HG03066 (cell line): ENCODE results near the gene SDS.

Experiments
- ATAC-seq: cut with Tn5 transposase; IDR thresholded peaks from one replicate; pipeline ENCODE4 v1.9.1; 2021; ENCODE audit warnings: low read depth; ENCODE audit not compliant: unreplicated experiment

SDS gene

DNA sequence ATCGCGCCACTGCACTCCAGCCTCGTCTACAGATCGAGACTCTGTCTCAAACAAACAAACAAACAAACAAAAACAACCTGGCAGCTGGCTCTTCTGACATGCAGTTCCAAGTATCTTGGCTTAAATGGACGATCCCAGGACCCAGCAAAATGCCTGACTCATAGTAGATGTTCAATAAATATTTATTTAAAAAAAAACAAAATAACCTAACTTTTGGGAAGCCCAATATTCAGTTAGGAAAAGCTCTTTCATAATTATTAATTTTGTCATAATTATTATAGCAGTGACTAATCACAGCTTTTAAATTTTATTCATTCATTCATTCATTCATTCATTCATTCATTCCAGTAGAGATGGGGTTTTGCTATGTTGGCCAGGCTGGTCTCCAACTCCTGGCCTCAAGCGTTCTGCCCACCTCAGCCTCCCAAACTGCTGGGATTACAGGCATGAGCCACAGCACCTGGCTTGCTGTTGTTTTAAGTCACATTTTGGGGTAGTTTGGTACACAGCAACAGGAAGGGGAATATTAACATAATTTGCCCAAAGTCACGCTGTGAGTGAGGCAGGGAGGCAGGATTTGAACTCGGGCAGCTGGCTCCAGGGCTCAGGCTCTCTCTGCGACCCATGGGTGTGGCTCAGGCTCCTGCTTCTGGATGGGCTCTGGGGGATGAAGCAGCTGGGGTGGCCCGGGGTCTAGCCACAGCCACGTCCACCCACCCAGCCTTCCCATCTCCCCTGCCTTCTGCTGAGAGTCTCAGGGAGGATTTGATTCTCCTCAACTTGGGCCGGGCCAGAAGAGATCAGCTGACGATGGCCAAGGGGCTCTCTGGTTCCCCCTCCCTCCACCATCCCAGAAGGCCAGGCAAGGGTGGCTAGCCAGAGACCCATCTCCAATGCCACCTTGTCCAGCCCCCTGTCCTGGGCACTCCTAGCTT, 2.4 kb downstream of the SDS start:
- no peak for ATAC-seq

DNA sequence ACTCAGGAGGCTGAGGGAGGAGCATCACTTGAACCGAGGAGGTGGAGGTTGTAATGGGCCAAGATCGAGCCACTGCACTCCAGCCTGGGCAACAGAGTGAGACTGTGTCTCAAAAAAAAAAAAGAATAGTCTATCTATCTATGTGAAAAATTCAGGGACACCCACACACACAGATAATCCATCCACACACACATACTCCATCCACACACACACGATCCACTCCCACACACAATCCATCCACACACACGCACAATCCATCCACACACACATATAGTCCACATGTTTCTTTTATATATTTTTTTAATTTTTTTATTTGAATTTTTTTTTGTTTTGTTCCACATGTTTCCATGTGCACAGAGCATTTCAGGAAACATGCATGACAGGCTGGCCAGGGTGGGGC, 3.3 kb downstream of the SDS start:
- ATAC-seq = no peak

DNA sequence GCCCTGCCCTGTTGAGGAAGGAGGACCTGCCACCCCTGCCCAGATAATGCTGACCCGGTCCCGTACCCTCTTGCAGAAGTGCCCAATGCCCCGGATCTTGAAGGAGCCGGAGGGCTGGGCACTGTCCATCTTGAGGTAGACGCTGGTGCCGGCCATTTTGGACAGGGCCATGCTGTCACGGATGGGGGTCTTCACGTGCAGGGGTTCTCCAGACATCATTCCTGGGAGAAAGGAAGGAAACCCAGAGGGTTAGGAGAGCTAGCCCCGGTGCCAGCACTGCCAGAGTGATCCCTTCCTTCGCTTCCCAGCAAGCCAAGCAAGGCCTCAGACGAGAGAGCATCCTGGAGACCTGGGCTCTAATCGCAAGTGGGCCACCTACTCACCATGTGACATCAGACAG, 4.2 kb downstream of the SDS start:
- no peak for ATAC-seq

DNA sequence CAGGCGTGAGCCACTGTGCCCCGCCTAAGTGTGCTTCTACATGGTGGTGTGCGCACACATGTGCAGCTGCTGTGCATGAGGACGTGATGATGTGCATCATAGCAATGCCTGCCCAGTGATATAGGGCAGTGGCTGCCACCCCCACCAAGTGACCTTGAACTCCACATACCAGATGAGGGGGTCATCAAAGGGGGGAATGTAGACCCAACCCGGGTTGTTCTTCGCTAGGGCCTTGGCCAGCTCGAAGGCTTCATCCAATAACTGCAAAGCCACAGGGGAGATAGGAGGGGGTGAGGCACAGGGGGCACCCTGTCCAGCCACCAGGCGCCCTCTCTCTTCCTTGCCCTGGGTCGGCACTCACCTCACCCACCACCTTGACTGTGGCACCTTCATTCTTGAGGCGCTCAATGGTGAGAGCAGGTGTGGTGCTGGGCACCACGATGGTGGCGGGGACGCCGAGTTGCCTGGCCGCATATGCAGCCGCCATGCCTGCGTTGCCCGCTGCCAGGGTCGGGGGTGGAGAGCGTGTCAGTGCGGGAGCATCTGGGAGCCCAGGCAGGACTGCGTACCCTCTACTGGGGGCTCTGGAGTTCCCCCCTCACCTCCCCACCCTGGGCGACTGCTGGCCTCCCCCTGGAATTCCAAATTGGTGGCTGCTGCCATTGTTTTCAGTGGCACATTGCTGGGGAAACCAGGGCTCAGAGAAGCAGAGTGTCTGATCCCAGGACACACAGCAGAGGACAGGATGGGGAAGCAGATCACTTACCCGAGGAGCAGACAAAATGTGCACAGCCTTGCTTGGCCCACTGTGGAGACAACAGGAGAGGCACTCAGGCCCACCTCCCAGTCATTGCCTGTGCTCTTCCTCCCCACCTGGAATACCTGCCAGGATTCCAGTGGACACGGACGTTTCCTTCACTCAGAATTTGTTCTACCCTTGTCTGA, 5.1 kb downstream of the SDS start:
- ATAC-seq = no peak

DNA sequence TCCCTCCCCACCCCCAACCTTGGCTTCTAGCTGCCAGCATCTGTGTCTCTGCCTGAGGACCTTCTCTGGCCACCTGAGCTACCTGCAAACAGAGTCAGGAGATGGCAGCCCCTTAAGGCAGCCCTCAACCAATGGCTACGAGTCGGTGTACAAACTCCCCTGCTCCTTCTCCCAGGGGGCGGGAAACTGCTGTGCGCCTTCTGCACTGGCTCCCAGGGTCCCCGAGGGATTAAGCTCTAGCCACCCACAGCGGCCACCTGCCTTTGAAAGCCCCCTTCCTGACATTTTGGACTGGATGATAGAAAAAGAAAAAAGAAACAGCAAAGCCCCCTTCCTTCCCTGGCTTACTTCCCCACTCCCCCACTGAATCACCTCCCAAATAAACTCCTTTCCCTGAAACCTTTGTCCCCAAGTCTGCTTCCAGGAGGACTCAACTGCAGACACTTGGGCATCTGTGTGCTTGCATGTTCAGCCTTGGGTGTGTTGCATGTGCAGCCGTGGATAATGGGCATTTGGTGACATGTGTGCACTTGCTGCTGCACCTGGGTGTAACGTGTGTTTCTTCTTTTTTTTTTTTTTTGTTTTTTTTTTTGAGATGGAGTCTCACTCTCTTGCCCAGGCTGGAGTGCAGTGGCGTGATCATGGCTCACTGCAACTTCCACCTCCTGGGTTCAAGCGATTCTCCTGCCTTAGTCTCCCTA, 6.0 kb downstream of the SDS start:
- no peak for ATAC-seq

DNA sequence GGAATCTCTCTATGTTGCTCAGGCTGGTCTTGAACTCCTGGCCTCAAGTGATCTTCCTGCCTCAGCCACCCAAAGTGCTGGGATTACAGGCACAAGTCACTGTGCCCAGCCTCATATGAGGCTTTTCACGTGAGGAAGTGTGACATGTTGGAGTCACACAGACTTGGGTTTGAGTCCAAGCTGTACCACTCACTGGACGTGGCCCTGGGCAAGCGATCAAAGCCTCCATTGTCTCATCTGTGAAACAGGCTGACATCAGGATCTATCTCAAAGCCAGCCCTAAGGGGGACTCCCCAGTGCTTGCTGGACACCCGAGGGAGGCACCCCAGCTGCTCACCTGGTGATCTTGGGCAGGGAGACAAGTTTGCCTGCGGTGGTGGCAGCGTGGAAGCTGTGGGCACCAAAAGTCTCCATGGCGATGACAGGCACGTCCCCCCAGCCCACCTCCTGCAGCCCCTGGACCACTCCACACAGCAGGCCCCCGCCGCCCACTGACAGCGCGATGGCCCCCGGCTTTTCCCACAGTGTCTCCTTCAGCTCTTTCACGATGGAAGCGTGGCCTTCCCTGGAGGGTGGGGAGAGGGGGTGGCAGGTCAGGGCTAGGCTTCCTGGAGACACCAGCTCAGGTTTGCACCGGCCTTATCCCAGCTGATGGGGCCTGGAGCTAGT, 6.7 kb downstream of the SDS start:
- no peak for ATAC-seq

DNA sequence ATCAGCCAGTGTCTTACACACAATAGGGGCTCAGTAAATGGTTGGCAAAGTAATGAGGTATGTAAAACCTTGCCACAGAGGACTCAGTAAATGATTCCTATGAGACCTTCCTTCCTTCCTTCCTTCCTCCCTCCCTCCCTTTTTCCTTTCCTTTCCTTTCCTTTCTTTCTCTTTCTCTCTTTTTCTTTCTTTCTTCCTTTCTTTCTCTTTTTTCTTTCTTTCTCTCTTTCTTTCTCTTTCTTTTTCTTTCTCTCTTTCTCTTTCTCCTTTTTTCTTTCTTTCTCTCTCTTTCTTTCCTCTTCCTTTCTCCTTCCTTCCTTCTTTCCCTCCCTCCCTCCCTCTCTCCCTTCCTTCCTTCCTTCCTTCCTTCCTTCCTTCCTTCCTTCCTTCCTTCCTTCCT, 7.5 kb downstream of the SDS start:
- ATAC-seq = no peak

DNA sequence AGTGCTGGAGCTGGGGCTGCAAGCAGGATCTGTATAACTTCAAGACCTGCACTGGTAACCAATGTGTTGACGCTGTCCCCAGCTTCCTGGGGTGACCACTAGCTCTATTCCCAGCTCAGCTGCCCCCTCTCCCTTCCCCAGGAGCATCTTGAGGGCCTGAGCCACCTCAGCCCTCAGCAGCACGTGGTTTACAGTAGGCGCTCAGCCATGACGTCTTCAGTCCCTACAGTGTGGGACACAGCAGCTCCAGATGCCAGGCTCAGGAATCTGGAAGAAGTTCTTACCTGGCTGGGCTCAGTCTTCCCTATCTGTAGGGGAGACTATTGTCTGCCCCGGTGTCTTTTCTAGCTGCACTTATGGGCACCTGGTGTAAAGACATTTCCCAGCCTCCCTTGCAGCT, 8.6 kb downstream of the SDS start:
- ATAC-seq = no peak

DNA sequence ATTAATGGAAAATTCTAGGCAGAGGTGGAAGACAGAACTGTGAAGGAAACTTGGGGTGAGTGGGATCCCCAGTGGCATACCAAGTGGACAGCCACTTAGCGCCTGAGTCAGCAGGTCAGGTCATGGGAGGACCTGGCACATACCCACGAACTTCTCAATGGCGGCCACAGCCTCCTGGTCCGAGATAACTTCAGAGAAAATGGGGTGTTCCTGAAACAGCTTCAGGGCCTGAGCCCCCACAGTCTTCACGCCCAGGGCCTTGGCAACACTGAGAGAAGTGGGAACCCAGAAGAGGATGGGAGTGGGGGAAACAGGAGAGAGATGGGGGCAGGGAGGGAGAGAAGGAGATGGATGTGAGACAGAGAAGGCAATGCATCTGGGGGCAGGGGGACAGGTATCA, 9.9 kb downstream of the SDS start:
- ATAC-seq = no peak

DNA sequence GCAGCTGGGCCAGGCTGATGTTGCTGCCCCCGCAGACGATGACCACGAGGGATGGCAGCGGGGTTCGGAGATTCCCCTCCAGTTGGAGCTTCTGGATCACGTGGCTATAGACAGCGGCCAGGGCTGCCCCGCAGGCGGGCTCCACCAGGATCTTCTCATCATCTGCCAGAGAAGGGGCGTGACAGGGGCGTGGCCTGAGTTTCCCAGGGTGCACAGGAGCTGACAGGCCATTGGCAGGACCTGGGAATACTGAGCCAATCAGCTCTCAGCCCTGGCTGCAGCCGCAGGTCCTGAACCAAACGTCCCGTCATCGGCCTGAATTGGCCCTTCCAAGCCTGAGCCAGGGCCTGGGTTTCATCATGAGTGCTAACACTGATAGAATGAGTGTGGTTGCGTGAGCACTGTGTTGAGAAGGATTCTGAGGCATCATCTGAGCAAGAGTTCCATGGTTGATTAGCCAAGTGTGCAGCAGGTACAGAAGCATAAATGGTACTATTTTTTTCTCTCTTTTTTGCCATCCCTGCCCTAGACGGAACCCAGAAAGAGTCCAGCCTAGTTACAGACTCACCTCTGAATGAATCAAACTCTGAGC, 10.6 kb downstream of the SDS start:
- no peak for ATAC-seq

DNA sequence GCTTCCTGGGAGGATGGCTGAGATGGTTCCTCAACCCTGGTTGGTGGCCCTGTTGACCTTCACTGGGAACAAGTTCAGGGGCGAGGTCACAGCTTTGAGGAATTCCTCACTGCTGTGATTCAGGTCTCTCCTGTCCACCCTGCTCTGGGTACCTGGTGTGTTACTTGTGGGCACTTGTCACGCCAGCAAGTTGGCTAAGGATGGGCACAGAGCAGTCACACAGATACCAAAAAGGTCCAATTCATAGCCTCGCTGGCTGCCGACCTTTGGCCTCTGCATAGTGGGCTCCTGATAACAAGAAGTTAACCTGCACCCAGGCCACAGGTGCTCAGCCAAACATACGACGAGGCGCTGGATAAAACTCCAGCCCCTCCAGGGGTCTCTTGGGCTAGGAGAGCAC, 11.2 kb downstream of the SDS start:
- no peak for ATAC-seq

DNA sequence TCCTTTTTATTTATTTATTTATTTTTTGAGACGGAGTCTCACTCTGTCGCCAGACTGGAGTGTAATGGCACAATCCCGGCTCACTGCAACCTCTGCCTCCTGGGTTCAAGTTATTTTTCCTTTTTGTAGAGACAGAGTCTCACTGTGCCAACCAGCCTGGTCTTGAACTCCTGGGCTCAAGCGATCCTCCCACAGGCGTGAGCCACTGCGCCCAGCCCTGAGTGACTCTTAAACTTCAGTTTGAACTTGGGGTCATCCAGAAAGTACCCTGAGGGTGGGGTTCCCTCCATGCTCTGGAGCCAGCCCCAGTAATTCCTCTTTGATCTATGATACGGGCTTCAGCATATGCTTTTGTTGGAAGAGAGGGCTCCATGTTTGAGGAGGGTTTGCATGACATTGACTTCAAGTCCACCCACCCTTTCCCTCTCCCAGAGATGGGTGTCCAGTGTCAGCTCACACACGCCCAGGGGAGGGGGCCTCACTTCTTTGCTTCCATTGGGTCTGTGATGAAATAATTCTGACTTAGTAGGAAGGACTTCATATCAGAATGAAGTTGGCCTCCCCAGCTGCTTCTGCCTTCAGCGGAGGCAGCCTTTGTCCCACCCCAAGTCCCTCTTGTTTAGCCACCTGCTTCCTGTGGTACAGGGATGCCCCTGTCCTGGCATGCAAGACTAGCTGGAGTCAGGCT, 11.9 kb downstream of the SDS start:
- ATAC-seq = no peak

DNA sequence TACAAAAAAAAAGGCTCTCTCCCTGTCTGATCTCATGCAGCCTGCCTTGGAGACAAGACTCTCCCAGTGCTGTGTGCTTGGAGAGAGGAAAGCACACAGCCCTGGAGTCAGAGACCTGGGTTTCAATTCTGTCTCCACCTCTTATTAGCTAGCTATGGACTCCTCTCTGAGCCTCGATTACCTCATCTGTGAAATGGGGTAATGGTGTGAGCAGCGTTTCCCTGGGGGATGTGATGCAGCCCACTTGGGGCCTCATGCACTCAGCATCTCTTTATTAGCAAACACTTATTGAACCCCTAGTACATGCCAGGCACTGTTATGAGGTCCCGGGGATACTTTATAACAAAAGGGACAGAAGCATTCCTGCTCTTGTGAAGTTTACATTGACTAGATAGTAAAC, 12.5 kb downstream of the SDS start:
- ATAC-seq = no peak

DNA sequence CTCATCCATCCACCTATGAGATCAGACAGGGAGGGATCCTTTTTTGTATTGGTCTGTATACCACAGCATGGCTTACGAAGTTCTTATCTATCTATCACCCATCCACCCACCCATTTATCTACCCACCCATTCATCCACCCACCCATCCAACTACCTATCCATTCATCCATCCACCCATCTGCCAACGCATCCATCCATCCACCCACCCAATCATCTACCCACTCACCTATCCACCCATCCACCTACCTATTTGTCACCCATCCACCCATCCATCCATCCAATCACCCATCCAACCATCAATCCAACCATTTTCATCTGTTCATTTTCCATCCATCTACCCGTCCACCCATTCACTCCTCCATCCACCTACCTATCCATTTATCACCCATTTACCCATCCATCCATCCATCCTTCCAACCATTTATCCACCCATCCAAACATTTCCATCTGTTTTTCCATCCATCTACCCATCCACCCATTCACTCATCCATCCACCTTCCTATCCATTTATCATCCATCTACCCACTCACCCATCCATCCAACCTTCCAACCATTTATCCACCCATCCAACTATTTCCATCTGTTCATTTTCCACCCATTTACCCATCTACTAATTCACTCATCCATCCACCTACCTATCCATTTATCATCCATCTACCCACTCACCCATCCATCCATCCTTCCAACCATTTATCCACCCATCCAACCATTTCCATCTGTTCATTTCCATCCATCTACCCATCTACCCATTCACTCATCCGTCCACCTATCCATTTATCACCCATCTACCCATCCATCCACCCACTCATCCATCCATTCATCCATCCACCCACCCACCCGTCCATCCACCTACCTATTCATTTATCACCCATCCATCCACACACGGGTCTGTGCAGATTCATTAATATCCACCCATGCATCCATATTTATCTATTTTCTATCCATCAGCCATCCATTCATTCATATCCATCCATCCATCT, 13.3 kb downstream of the SDS start:
- no peak for ATAC-seq

DNA sequence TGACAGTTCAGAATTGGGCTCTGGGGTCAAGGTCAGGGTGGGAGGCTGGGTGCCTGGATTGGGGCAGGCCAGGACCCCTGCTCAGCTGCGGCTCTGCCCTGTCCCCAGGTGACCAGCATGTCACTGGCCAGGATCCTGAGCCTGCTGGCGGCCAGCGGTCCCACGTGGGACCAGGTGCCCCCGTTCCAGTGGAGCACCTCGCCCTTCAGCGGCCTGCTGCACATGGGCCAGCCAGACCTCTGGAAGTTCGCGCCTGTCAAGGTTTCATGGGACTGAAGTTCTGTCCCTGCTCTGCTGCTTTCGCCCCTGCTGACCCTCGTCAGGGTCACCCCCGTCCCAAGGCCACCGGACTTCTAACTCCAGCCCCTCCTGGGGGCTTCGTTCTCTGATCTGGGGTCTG, 15.3 kb downstream of the SDS start:
- ATAC-seq = no peak

DNA sequence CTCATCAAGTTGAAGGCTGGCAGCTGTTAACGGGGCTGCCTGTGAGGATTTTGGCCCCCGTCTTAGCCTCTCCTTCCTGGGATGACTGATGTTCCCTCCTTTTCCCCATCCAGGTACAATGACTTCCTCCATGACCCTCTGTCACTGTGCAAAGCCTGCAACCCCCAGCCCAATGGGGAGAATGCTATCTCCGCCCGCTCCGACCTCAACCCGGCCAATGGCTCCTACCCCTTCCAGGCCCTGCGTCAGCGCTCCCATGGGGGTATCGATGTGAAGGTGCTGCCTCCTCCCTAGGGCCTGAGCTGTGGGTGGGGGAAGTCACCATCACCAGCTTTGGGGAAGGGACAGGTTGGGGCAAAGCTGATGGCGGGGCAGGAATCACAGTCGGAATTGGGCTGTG, 16.1 kb downstream of the SDS start:
- no peak for ATAC-seq

DNA sequence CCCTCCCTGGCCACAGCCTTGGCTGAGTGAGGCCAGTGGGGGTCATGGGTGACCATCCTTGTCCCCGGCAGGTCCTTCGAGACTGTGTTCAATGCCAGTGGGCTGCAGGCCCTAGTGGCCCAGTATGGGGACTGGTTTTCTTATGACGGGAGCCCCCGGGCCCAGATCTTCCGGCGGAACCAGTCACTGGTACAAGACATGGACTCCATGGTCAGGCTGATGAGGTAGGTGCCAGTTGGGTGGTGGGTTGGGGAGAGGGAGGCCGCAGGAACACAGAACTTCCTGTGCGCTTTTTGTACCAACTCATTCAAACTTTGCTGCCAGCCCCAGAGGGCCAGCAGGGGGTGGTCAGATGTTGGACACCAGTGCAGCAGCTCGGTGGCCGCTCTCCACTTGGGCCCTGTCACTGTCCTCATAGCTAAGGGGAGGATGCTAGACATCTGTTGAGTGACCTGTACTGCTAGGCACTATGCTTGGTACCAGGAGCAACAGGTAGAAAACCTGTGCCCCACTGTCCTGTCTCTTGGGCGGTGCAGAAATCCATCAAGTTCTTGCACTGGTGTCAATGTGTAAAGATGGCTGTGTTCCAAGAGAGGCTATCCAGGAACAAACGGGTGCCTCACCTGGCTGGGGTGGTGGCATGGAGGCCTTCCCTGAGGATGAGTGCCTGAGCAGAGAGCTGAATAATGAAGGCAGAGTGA, 16.7 kb downstream of the SDS start:
- ATAC-seq = no peak
